HG03097 (cell line): ENCODE measurements around the gene CDKN1C.

Experiments used
- ATAC-seq: cut with Tn5 transposase; IDR thresholded peaks from one replicate; pipeline ENCODE4 v1.9.1; 2021; ENCODE audit not compliant: unreplicated experiment, low FRiP score

CDKN1C gene

GRCh38 chr11:2870969-2871680, 14.4 kb downstream of the CDKN1C start:
- ATAC-seq, result no peak

- no peak for ATAC-seq
Observed at GRCh38 chr11:2870460-2870859, 15.1 kb downstream of the CDKN1C start.

GRCh38 chr11:2869561-2870427, 15.8 kb downstream of the CDKN1C start:
- no peak for ATAC-seq

GRCh38 chr11:2869134-2869526, 16.4 kb downstream of the CDKN1C start:
- ATAC-seq, result no peak

GRCh38 chr11:2868506-2869133, 17.0 kb downstream of the CDKN1C start:
- ATAC-seq, result no peak

GRCh38 chr11:2867722-2868505, 17.7 kb downstream of the CDKN1C start:
- no peak for ATAC-seq

- ATAC-seq, result no peak
Observed at GRCh38 chr11:2867142-2867541, 18.4 kb downstream of the CDKN1C start.

- ATAC-seq, result no peak
Observed at GRCh38 chr11:2865922-2866577, 19.5 kb downstream of the CDKN1C start.

GRCh38 chr11:2864901-2865300, 20.7 kb downstream of the CDKN1C start:
- no peak for ATAC-seq

GRCh38 chr11:2863276-2863618, 22.3 kb downstream of the CDKN1C start:
- no peak for ATAC-seq

- no peak for ATAC-seq
Observed at GRCh38 chr11:2862395-2863275, 22.9 kb downstream of the CDKN1C start.

GRCh38 chr11:2860636-2861035, 24.9 kb downstream of the CDKN1C start:
- no peak for ATAC-seq

- no peak for ATAC-seq
Observed at GRCh38 chr11:2859699-2860037, 25.9 kb downstream of the CDKN1C start.

GRCh38 chr11:2858995-2859698, 26.4 kb downstream of the CDKN1C start:
- no peak for ATAC-seq

- no peak for ATAC-seq
Observed at GRCh38 chr11:2857918-2858317, 27.7 kb downstream of the CDKN1C start.

GRCh38 chr11:2857276-2857675, 28.3 kb downstream of the CDKN1C start:
- ATAC-seq, result no peak

- ATAC-seq, result no peak
Observed at GRCh38 chr11:2855162-2855561, 30.4 kb downstream of the CDKN1C start.

GRCh38 chr11:2853997-2854560, 31.5 kb downstream of the CDKN1C start:
- ATAC-seq, result no peak

GRCh38 chr11:2853401-2853800, 32.2 kb downstream of the CDKN1C start:
- no peak for ATAC-seq
